Fibroblast of lung (primary cell): ENCODE measurements around the gene CYP24A1.

ENCODE experiments used
- CTCF ChIP-seq, 2 donors: IDR thresholded peaks in 1 of 2; conservative IDR thresholded peaks in 1 of 2; 1 replicate in 1 of 2; 2 replicates in 1 of 2; pipeline ENCODE4 v1.5.1; 2011 to 2012; ENCODE audit warnings: low read length in 2 of 2, control low read depth in 1 of 2, inconsistent platforms in 1 of 2, low read depth in 1 of 2, mild to moderate bottlenecking in 1 of 2
- EZH2 ChIP-seq: IDR thresholded peaks from 2 replicates; pipeline ENCODE4 v1.5.1; 2012; ENCODE audit warnings: low read length, control low read depth, mild to moderate bottlenecking; ENCODE audit errors: missing control alignments

GRCh38 chr20:54107600-54108325 lies 66.0 kb downstream of the CYP24A1 start:
- TF ChIP-seq CTCF (conservative IDR thresholded peaks at IDR 0.05 in 1 of 2, IDR thresholded peaks at IDR 0.05 in 1 of 2; ENCODE audit: low read depth in 1 of 2, low read length in 2 of 2) (no peak), EZH2 (no peak)
